ENCODE data around the gene APCDD1.

Gene APCDD1

DNA sequence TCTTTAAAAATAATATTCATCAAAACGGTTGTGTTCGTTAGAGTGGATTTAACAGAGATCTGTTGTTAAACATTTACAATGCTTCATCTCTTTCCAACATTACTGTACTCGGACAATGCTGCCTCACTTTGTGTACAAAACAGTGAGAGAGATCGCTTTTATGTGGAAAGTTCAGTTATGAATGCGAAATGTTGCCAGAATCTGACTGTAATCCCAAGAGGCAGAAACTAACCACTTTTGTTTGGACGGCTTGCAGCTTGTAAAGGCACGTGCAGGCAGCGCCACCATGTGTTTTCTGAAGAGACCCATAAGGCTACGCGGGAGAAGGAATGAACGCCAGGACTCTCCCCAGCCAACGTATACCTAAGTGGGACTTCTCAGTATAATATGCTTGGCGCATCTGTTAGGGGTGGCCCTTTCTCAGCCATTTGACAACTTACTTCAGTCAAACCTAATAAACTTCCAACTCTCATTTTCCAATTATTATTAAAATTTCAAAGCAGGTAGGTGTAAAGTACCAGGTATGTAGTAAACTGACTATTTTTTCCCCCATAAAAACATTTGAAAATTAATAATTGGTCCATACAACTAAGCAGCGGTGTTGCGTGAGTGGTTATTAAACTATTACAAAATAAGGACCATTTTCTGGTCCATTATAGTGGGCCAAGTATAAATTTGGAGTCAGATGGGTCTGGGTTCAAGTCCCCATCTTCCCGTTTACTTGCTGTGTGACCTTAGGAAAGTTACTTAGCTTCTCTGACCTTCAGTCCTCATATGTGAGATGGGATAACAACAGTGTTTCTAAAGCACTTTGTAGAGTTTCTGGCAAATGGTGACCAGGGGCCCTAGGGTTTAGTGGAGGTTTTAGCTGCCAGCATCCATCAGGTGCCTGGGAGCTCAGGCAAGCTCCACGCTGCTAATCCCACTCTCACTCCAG, 65.8 kb downstream of the APCDD1 start:
- peak; percentile 78 for DNase-seq (ENCODE audit: low spot score)
- TF ChIP-seq, protein P1, sequence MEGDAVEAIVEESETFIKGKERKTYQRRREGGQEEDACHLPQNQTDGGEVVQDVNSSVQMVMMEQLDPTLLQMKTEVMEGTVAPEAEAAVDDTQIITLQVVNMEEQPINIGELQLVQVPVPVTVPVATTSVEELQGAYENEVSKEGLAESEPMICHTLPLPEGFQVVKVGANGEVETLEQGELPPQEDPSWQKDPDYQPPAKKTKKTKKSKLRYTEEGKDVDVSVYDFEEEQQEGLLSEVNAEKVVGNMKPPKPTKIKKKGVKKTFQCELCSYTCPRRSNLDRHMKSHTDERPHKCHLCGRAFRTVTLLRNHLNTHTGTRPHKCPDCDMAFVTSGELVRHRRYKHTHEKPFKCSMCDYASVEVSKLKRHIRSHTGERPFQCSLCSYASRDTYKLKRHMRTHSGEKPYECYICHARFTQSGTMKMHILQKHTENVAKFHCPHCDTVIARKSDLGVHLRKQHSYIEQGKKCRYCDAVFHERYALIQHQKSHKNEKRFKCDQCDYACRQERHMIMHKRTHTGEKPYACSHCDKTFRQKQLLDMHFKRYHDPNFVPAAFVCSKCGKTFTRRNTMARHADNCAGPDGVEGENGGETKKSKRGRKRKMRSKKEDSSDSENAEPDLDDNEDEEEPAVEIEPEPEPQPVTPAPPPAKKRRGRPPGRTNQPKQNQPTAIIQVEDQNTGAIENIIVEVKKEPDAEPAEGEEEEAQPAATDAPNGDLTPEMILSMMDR (IDR thresholded peaks at IDR 0.05; ENCODE audit: extremely low read depth, missing control alignments) = peak; percentile 77

DNA sequence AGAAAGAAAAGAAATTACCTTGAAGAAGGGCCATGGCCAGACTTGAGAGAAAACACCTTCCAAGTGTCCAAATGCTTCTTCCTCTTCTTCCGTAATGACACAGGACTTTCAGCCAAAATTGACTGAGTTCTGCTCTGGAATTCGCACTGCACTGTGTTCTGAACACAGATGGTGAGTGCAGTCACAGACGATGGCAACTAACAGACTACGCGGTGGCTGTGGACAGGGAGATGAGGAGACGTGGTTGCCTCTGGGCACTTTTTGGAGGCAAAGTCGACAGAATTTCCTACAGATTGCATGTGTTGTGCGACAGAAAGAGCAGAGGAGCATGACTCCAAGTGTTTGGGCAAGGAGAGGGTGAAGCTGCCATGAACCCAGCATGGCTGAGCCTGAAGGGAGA, 67.1 kb downstream of the APCDD1 start:
- DNase-seq (ENCODE audit: low spot score) = no peak
- TF ChIP-seq, protein P1 (IDR thresholded peaks at IDR 0.05; ENCODE audit: extremely low read depth, missing control alignments) = no peak

DNA sequence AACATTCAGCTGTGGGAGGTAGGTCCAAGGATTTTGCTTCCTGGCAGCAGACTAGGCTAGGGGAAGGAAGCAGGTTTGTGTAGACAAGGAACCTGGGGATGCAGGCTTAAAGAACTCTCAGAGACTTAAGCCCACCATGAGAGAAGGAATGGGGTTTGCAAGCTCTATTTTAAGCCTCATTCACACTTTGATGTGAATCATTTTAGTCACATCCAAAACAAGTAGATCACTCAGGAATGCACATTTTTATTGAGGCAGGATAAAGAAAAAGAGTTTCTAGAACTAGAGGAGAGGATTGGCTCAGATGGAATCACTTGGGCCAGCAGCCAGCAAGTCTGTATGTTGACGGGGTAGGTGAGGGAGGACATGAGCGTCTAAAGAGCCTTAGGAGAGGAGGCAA, 68.1 kb downstream of the APCDD1 start:
- TF ChIP-seq, protein P1 (IDR thresholded peaks at IDR 0.05; ENCODE audit: extremely low read depth, missing control alignments) = no peak
- DNase-seq (ENCODE audit: low spot score) = no peak

DNA sequence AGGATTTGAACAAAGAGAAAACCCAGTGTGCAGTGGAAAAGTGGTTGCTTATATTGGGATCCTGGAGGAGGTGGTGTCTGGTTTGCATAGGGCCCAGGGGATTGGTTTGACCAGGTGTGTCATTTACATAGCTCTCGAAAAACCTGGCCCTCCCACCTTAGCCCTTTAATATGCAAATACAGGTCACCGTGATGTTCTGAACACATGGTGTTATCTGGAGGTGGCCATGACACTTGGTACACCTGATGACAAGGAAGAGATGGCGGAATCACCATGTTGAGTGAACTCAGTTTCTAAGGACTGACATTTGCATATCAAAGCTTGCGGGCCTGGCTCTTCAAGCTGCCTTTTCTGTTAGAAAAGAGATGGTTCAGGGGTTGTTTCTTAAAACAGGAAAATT, 69.1 kb downstream of the APCDD1 start:
- no peak for DNase-seq (ENCODE audit: low spot score)
- TF ChIP-seq, protein P1 (IDR thresholded peaks at IDR 0.05; ENCODE audit: extremely low read depth, missing control alignments) = no peak

DNA sequence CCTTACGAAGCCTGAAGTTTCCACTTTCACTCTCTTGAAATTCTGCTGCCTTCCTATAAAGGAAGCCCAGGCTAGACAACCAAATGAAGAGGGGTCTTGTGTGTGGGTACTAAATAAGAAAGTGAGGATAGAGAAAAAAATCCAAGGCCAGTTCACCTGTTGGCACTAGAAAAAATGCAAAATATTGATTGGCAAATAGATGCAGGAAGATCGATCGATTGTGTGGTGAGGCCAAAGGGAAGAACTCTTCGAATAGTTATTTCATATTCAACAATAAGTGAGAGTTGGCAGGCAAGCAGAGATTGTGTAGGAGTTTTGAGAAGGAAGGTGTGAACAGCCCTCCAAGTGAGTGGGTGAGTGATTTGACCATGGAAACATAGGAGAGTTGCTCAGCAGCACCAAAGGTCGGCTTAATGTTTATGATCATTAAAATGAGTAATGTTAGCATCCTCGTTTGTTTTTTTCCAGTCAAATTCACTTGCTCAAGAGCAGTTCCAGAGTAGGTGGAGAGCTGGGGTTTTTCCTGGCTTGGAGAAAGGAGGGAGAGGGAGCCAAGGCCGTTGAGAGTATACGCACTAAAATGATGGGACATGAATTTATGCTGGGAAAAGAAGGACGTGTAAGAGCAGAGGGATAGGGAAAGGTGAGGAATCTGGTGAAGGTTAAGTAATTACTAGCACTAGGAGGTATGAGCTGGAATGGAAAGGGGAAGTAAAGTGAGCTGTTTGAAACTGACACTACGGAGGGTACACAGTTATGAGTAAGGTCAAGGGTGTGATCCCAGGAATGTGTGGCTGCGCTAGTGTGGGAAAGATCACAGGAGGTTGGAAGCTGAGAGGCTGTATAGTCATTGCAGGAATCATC, 70.3 kb downstream of the APCDD1 start:
- no peak for DNase-seq (ENCODE audit: low spot score)
- TF ChIP-seq, protein P1 (IDR thresholded peaks at IDR 0.05; ENCODE audit: extremely low read depth, missing control alignments) = no peak

DNA sequence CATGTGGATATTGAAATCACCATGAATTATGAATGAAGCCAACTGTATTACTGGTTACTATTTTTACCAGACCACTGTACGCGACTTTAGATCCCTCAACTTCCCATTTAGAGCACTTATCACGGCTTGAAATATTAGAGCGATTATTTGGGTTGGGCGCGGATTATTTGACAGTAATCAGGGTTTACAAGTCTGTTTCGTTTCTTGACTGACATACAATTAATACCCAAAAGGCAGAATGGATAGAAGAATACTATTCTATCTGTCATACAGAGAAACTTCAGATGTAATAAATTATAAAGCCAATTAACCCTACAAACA, 70.9 kb downstream of the APCDD1 start:
- TF ChIP-seq, protein P1 (IDR thresholded peaks at IDR 0.05; ENCODE audit: extremely low read depth, missing control alignments) = no peak
- DNase-seq (ENCODE audit: low spot score) = no peak
